H1 (cell line): ENCODE results near the gene CDC42. TPM values are rescaled to one million over a fixed set of nuclear protein-coding genes. Genes with fewer than 3 reads are reported as not detected.

Source experiments
- ATF3 ChIP-seq: IDR thresholded peaks from 2 replicates; pipeline ENCODE4 v1.6.1; 2011; ENCODE audit warnings: low read depth, mild to moderate bottlenecking, low read length; ENCODE audit not compliant: insufficient read depth
- CBX8 ChIP-seq: fragments of 300-800, 300-1000 bp; sonication (generic); IDR thresholded peaks from 2 replicates; pipeline ENCODE4 v1.7.1; 2016; ENCODE audit warnings: low read depth, low read length, borderline replicate concordance
- NRF1 ChIP-seq: IDR thresholded peaks from 2 replicates; pipeline ENCODE4 v1.6.1; 2011; ENCODE audit warnings: mild to moderate bottlenecking, low read depth, low read length, improper control_type of control experiment
- POLR2AphosphoS5 ChIP-seq: IDR thresholded peaks from 2 replicates; pipeline ENCODE4 v1.6.1; 2011; ENCODE audit warnings: low read depth, low read length
- RAD21 ChIP-seq, 2 experiments: IDR thresholded peaks in 1 of 2; conservative IDR thresholded peaks in 1 of 2; 2 replicates each; pipeline ENCODE4 v1.6.1; 2011; ENCODE audit warnings: low read depth in 2 of 2, low read length in 2 of 2, improper control_type of control experiment in 1 of 2, inconsistent platforms in 1 of 2, mild to moderate bottlenecking in 1 of 2, moderate library complexity in 1 of 2
- RBBP5 ChIP-seq: IDR thresholded peaks from 2 replicates; pipeline ENCODE4 v1.7.1; 2012; ENCODE audit warnings: low read depth, mild to moderate bottlenecking, inconsistent platforms, low read length, moderate library complexity, borderline replicate concordance
- SAP30 ChIP-seq: fragments of 300-600 bp; sonication (generic); IDR thresholded peaks from 2 replicates; pipeline ENCODE4 v1.7.1; 2012; ENCODE audit warnings: low read length, moderate library complexity, mild to moderate bottlenecking, inconsistent platforms; ENCODE audit not compliant: insufficient read depth, insufficient replicate concordance
- SIN3A ChIP-seq, 2 experiments: IDR thresholded peaks in 1 of 2; conservative IDR thresholded peaks in 1 of 2; 2 replicates each; pipeline ENCODE4 v1.6.1; 2011 to 2012; ENCODE audit warnings: low read length in 2 of 2, improper control_type of control experiment in 1 of 2, low read depth in 1 of 2, mild to moderate bottlenecking in 1 of 2
- TCF12 ChIP-seq: IDR thresholded peaks from 2 replicates; pipeline ENCODE4 v1.6.1; 2011; ENCODE audit warnings: low read depth, mild to moderate bottlenecking, low read length
- polyA plus RNA-seq, 7 experiments: library from polyadenylated mRNA; depleted of rRNA in 3 of 7; stranded (reverse) in 5 of 7; unstranded in 2 of 7; fragments of >200 nt in 5 of 7; fragments of 200-250 nt in 2 of 7; gene quantifications; 1 replicate in 5 of 7; 2 replicates in 1 of 7; 4 replicates in 1 of 7; pipeline versions ENCODE4 v1.2.1 to v1.2.3, GENCODE V29; 2011 to 2013; ENCODE audit warnings: missing spikeins in 2 of 7, mixed read lengths in 2 of 7
- total RNA-seq: library from RNA; stranded (reverse); fragmentation: NEBNext Ultra II Directional; extraction: Animal tissue kit (Norgen Biotek cat#: 25700); gene quantifications from 2 replicates; pipeline ENCODE4 v1.2.1, GENCODE V29; 2021
- TF ChIP-seq, protein P1 (sequence below): fragments of 300-600 bp; sonication (generic); IDR thresholded peaks from 2 replicates; pipeline ENCODE4 v1.7.1; 2012; ENCODE audit warnings: low read length, moderate library complexity, mild to moderate bottlenecking, inconsistent platforms; ENCODE audit not compliant: insufficient replicate concordance

CDC42 gene
- total and polyA plus RNA-seq, 2 of the 8 experiments (the other 6 are each of a cell fraction or from before 2014, with no cell fraction given): 110 to 179 TPM

DNA sequence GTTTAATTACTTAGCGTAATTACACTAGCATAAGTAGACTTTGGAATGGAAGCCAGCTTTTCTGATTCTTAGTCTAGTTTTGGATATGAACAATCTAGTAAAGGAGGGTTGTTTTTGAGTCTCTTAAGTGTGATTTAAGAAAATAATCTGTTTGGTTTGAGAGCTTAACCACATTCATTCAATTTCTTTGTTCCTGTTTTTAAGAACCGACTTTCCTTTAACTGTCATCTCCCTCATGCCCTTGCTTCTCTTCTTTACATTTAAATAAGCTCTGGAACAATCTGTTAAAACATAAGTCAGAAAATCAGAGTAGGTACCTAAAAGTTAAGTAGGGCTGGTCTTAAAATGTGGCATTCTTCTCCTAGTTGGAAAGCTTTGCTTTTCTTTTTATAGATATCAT lies 27.7 kb downstream of the CDC42 start (continued):
- TF ChIP-seq, protein P1, sequence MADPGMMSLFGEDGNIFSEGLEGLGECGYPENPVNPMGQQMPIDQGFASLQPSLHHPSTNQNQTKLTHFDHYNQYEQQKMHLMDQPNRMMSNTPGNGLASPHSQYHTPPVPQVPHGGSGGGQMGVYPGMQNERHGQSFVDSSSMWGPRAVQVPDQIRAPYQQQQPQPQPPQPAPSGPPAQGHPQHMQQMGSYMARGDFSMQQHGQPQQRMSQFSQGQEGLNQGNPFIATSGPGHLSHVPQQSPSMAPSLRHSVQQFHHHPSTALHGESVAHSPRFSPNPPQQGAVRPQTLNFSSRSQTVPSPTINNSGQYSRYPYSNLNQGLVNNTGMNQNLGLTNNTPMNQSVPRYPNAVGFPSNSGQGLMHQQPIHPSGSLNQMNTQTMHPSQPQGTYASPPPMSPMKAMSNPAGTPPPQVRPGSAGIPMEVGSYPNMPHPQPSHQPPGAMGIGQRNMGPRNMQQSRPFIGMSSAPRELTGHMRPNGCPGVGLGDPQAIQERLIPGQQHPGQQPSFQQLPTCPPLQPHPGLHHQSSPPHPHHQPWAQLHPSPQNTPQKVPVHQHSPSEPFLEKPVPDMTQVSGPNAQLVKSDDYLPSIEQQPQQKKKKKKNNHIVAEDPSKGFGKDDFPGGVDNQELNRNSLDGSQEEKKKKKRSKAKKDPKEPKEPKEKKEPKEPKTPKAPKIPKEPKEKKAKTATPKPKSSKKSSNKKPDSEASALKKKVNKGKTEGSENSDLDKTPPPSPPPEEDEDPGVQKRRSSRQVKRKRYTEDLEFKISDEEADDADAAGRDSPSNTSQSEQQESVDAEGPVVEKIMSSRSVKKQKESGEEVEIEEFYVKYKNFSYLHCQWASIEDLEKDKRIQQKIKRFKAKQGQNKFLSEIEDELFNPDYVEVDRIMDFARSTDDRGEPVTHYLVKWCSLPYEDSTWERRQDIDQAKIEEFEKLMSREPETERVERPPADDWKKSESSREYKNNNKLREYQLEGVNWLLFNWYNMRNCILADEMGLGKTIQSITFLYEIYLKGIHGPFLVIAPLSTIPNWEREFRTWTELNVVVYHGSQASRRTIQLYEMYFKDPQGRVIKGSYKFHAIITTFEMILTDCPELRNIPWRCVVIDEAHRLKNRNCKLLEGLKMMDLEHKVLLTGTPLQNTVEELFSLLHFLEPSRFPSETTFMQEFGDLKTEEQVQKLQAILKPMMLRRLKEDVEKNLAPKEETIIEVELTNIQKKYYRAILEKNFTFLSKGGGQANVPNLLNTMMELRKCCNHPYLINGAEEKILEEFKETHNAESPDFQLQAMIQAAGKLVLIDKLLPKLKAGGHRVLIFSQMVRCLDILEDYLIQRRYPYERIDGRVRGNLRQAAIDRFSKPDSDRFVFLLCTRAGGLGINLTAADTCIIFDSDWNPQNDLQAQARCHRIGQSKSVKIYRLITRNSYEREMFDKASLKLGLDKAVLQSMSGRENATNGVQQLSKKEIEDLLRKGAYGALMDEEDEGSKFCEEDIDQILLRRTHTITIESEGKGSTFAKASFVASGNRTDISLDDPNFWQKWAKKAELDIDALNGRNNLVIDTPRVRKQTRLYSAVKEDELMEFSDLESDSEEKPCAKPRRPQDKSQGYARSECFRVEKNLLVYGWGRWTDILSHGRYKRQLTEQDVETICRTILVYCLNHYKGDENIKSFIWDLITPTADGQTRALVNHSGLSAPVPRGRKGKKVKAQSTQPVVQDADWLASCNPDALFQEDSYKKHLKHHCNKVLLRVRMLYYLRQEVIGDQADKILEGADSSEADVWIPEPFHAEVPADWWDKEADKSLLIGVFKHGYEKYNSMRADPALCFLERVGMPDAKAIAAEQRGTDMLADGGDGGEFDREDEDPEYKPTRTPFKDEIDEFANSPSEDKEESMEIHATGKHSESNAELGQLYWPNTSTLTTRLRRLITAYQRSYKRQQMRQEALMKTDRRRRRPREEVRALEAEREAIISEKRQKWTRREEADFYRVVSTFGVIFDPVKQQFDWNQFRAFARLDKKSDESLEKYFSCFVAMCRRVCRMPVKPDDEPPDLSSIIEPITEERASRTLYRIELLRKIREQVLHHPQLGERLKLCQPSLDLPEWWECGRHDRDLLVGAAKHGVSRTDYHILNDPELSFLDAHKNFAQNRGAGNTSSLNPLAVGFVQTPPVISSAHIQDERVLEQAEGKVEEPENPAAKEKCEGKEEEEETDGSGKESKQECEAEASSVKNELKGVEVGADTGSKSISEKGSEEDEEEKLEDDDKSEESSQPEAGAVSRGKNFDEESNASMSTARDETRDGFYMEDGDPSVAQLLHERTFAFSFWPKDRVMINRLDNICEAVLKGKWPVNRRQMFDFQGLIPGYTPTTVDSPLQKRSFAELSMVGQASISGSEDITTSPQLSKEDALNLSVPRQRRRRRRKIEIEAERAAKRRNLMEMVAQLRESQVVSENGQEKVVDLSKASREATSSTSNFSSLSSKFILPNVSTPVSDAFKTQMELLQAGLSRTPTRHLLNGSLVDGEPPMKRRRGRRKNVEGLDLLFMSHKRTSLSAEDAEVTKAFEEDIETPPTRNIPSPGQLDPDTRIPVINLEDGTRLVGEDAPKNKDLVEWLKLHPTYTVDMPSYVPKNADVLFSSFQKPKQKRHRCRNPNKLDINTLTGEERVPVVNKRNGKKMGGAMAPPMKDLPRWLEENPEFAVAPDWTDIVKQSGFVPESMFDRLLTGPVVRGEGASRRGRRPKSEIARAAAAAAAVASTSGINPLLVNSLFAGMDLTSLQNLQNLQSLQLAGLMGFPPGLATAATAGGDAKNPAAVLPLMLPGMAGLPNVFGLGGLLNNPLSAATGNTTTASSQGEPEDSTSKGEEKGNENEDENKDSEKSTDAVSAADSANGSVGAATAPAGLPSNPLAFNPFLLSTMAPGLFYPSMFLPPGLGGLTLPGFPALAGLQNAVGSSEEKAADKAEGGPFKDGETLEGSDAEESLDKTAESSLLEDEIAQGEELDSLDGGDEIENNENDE: no peak
- TF ChIP-seq SIN3A (conservative IDR thresholded peaks at IDR 0.05 in 1 of 2, IDR thresholded peaks at IDR 0.05 in 1 of 2; ENCODE audit: low read depth in 1 of 2, low read length in 2 of 2) (no peak), TCF12 (no peak), RBBP5 (no peak), CBX8 (no peak), RAD21 (IDR thresholded peaks at IDR 0.05 in 1 of 2, conservative IDR thresholded peaks at IDR 0.05 in 1 of 2; ENCODE audit: low read depth in 2 of 2, low read length in 2 of 2) (no peak), NRF1 (no peak), SAP30 (no peak), ATF3 (no peak), POLR2AphosphoS5 (no peak)
